HL-60 (cell line): ENCODE results near the gene TAGAP.

Experiments
- DNase-seq, 2 experiments: peaks; one replicate each; pipeline ENCODE4 v3.0.0-alpha.2; 2010 to 2020; ENCODE audit warnings: low read depth in 1 of 2, low spot score in 1 of 2
- H3K27ac ChIP-seq: fragments of 250-450 bp; sonication (Bioruptor Pico); replicated peaks from 2 replicates; pipeline ENCODE4 v1.5.1; 2020; ENCODE audit warnings: mild to moderate bottlenecking, moderate library complexity
- H3K27me3 ChIP-seq: fragments of 250-450 bp; sonication (Bioruptor Pico); 2 replicates; pipeline ENCODE4 v1.5.1; 2021; ENCODE audit warnings: mild to moderate bottlenecking, moderate library complexity; ENCODE audit not compliant: insufficient read depth, poor library complexity, severe bottlenecking
- H3K4me3 ChIP-seq: replicated peaks from 2 replicates; pipeline ENCODE4 v1.5.1; 2011; ENCODE audit warnings: mild to moderate bottlenecking, control low read depth, low read length; ENCODE audit not compliant: insufficient read depth
- GABPA ChIP-seq: IDR thresholded peaks from 2 replicates; pipeline ENCODE4 v1.6.1; 2012; ENCODE audit warnings: low read depth
- POLR2AphosphoS5 ChIP-seq: IDR thresholded peaks from 2 replicates; pipeline ENCODE4 v1.6.1; 2012; ENCODE audit warnings: low read depth
- SPI1 ChIP-seq: IDR thresholded peaks from 2 replicates; pipeline ENCODE4 v1.6.1; 2012; ENCODE audit warnings: low read depth, mild to moderate bottlenecking, borderline replicate concordance
- TF ChIP-seq, protein P1 (sequence below): IDR thresholded peaks from one replicate; pipeline ENCODE4 v1.5.1; 2011; ENCODE audit warnings: low read length, control low read depth, inconsistent platforms; ENCODE audit not compliant: insufficient read depth
- TF ChIP-seq, protein P2 (sequence below): IDR thresholded peaks from 2 replicates; pipeline ENCODE4 v1.6.1; 2012; ENCODE audit warnings: low read depth; ENCODE audit not compliant: insufficient replicate concordance

The TAGAP gene

GRCh38 chr6:159077123-159077522, 32.3 kb upstream of the TAGAP start:
- TF ChIP-seq, protein P1, sequence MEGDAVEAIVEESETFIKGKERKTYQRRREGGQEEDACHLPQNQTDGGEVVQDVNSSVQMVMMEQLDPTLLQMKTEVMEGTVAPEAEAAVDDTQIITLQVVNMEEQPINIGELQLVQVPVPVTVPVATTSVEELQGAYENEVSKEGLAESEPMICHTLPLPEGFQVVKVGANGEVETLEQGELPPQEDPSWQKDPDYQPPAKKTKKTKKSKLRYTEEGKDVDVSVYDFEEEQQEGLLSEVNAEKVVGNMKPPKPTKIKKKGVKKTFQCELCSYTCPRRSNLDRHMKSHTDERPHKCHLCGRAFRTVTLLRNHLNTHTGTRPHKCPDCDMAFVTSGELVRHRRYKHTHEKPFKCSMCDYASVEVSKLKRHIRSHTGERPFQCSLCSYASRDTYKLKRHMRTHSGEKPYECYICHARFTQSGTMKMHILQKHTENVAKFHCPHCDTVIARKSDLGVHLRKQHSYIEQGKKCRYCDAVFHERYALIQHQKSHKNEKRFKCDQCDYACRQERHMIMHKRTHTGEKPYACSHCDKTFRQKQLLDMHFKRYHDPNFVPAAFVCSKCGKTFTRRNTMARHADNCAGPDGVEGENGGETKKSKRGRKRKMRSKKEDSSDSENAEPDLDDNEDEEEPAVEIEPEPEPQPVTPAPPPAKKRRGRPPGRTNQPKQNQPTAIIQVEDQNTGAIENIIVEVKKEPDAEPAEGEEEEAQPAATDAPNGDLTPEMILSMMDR, result no peak
- no peak for TF ChIP-seq SPI1
- TF ChIP-seq POLR2AphosphoS5, result no peak
- no peak for TF ChIP-seq GABPA
- TF ChIP-seq, protein P2, sequence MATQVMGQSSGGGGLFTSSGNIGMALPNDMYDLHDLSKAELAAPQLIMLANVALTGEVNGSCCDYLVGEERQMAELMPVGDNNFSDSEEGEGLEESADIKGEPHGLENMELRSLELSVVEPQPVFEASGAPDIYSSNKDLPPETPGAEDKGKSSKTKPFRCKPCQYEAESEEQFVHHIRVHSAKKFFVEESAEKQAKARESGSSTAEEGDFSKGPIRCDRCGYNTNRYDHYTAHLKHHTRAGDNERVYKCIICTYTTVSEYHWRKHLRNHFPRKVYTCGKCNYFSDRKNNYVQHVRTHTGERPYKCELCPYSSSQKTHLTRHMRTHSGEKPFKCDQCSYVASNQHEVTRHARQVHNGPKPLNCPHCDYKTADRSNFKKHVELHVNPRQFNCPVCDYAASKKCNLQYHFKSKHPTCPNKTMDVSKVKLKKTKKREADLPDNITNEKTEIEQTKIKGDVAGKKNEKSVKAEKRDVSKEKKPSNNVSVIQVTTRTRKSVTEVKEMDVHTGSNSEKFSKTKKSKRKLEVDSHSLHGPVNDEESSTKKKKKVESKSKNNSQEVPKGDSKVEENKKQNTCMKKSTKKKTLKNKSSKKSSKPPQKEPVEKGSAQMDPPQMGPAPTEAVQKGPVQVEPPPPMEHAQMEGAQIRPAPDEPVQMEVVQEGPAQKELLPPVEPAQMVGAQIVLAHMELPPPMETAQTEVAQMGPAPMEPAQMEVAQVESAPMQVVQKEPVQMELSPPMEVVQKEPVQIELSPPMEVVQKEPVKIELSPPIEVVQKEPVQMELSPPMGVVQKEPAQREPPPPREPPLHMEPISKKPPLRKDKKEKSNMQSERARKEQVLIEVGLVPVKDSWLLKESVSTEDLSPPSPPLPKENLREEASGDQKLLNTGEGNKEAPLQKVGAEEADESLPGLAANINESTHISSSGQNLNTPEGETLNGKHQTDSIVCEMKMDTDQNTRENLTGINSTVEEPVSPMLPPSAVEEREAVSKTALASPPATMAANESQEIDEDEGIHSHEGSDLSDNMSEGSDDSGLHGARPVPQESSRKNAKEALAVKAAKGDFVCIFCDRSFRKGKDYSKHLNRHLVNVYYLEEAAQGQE, result no peak

GRCh38 chr6:159075506-159076228, 30.9 kb upstream of the TAGAP start:
- Histone ChIP-seq H3K27me3 (no peaks in the 10 kb centered on the region), H3K27ac (no peak overlapping the region; the same call in 1 of the 2 replicates), H3K4me3 (no peak overlapping the region)
- TF ChIP-seq SPI1 (peak; percentile 5; the same call in 1 of the 2 replicates), POLR2AphosphoS5 (no peak), GABPA (no peak)
- TF ChIP-seq, protein P1, result no peak
- peak in 1 of 2 experiments; percentile 63 for DNase-seq

More at GRCh38 chr6:159077123-159077522, 32.3 kb upstream of the TAGAP start:
- Histone ChIP-seq H3K4me3 (no peak overlapping the region), H3K27ac (no peak overlapping the region), H3K27me3 (no peaks in the 10 kb centered on the region)
- DNase-seq, result no peak

DNA sequence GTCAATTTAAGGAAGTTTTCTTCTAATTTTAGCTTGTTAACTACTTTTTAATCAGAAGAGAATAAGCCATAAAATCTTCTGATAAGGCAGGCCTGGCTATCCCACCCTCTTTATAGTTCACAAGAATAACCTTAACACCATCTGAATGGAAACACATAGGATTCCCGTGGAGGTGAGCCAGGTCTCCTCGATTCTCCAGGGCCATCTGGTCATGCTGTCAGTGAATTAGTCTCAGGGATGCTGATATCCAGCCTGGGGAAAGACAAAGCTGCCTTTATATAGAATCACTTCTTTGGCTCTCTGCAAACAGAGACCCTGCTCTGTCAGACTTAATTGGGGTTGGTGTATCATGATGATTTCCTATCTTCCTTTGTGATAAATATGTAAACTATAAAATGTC, 30.1 kb upstream of the TAGAP start:
- no peak overlapping the region for H3K4me3 ChIP-seq
- TF ChIP-seq, protein P2, result no peak
- TF ChIP-seq POLR2AphosphoS5 (no peak), GABPA (no peak)
- no peak overlapping the region; the same call in 1 of the 2 replicates for H3K27ac ChIP-seq
- H3K27me3 ChIP-seq, result no peaks in the 10 kb centered on the region
- DNase-seq, result no peak

DNA sequence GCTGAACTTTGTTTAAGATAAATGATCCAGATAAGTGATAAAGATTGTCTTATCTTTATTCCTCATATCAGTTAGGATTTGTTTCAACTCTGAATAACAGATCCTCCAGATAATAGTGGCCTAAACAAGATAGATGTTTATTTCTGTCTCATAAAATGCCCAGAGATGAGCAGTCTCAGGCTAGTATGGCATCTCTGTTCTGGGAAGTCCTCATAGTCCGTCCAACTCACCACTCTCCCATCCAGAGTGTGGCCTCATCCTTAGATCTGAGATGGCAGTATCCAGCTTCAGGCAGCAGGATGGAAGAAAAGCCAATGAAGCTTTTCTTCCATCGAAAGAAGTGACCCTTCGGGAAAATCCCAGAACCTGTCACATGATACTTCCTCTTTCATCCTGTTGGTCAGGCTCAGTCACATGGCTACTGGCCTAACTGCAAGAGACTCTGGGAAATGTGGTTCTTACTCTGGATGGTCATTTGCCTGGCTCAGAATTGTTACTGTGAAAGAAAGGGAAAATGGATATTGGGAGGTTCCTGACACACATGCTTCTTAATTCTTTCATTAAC, 29.4 kb upstream of the TAGAP start:
- Histone ChIP-seq H3K27me3 (no peaks in the 10 kb centered on the region), H3K4me3 (no peak overlapping the region), H3K27ac (no peak overlapping the region)
- DNase-seq, result no peak
- no peak for TF ChIP-seq POLR2AphosphoS5
- TF ChIP-seq, protein P1, result no peak
